HEK293 (cell line): ENCODE measurements around the gene ZYX.

Experiments
- CTCF ChIP-seq: fragments of 450-650 bp; formaldehyde crosslinking; IDR thresholded peaks from 2 replicates; pipeline ENCODE4 v1.5.1; 2016; ENCODE audit warnings: missing biosample characterization, missing genetic modification characterization
- REST ChIP-seq: fragments of 450-650 bp; formaldehyde crosslinking; IDR thresholded peaks from 2 replicates; pipeline ENCODE4 v1.5.1; 2016; ENCODE audit warnings: missing biosample characterization, missing genetic modification characterization
- ZBTB7A ChIP-seq: fragments of 450-650 bp; formaldehyde crosslinking; IDR thresholded peaks from 2 replicates; pipeline ENCODE4 v1.5.1; 2016; ENCODE audit warnings: low read depth, missing biosample characterization, missing genetic modification characterization
- ZNF133 ChIP-seq: fragments of 450-650 bp; formaldehyde crosslinking; IDR thresholded peaks from 2 replicates; pipeline ENCODE4 v1.5.1; 2016; ENCODE audit warnings: missing biosample characterization, missing genetic modification characterization
- ZNF2 ChIP-seq: fragments of 450-650 bp; formaldehyde crosslinking; IDR thresholded peaks from 2 replicates; pipeline ENCODE4 v1.5.1; 2016; ENCODE audit warnings: missing biosample characterization, missing genetic modification characterization
- ZNF274 ChIP-seq, 2 experiments: fragments of 200-500 bp in 1 of 2; fragments of 450-650 bp in 1 of 2; sonication (Bioruptor generic) in 1 of 2; formaldehyde crosslinking in 1 of 2; IDR thresholded peaks; 2 replicates each; pipeline versions ENCODE4 v1.5.1 to v1.6.1; 2014 to 2016; ENCODE audit warnings: borderline replicate concordance in 1 of 2, inconsistent platforms in 1 of 2, low read length in 1 of 2, missing biosample characterization in 1 of 2, missing genetic modification characterization in 1 of 2
- ZNF280D ChIP-seq: fragments of 450-650 bp; formaldehyde crosslinking; IDR thresholded peaks from 2 replicates; pipeline ENCODE4 v1.5.1; 2016; ENCODE audit warnings: missing biosample characterization, missing genetic modification characterization
- ZNF391 ChIP-seq: fragments of 450-650 bp; formaldehyde crosslinking; IDR thresholded peaks from 2 replicates; pipeline ENCODE4 v1.5.1; 2016; ENCODE audit warnings: low read depth, missing biosample characterization, missing genetic modification characterization, borderline replicate concordance
- ZNF404 ChIP-seq: fragments of 450-650 bp; formaldehyde crosslinking; IDR thresholded peaks from 2 replicates; pipeline ENCODE4 v1.5.1; 2017; ENCODE audit warnings: missing biosample characterization, missing genetic modification characterization
- ZNF473 ChIP-seq: fragments of 450-650 bp; formaldehyde crosslinking; IDR thresholded peaks from 2 replicates; pipeline ENCODE4 v1.5.1; 2017; ENCODE audit warnings: missing biosample characterization, missing genetic modification characterization
- ZNF48 ChIP-seq: fragments of 450-650 bp; formaldehyde crosslinking; IDR thresholded peaks from 2 replicates; pipeline ENCODE4 v1.5.1; 2016; ENCODE audit warnings: missing biosample characterization, missing genetic modification characterization
- ZNF600 ChIP-seq: fragments of 450-650 bp; formaldehyde crosslinking; IDR thresholded peaks from 2 replicates; pipeline ENCODE4 v1.5.1; 2016; ENCODE audit warnings: missing biosample characterization, missing genetic modification characterization
- ZNF776 ChIP-seq: fragments of 450-650 bp; formaldehyde crosslinking; IDR thresholded peaks from 2 replicates; pipeline ENCODE4 v1.5.0; 2017; ENCODE audit warnings: missing biosample characterization, missing genetic modification characterization, borderline replicate concordance
- TF ChIP-seq, protein P1 (sequence below): sonication (generic); formaldehyde crosslinking; IDR thresholded peaks from 2 replicates; pipeline ENCODE4 v1.8.1; 2022; ENCODE audit warnings: mild to moderate bottlenecking, moderate library complexity, missing genetic modification reagents

DNA sequence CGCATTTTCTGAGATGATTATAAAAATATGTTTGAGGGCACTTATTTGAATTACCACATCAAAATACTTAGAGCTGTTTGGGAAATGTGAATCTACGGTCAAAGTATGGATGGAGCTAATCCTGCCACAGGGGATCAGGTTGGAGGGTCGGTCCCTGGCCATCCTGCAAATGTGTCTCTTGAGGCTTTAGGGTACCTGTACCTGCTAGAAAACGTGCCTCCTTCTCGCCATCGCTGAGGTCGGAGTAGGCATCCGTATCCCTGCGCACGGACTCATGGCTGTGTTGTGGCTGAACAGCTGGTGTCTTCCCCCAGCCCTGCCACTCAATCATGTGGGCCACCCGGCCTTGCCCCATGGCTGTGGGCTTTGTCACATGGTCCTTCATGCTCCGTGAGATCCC is 22.5 kb upstream of the ZYX start:
- TF ChIP-seq CTCF (tag by site-specific recombination) = no peak
- TF ChIP-seq ZNF48 (tag by site-specific recombination) = no peak
- no peak for TF ChIP-seq ZNF391 (tag by site-specific recombination)
- TF ChIP-seq ZNF133 (tag by site-specific recombination) = no peak
- TF ChIP-seq ZNF473 (tag by site-specific recombination) = no peak
- no peak for TF ChIP-seq ZNF274 (IDR thresholded peaks at IDR 0.05; ENCODE audit: low read length)
- TF ChIP-seq ZNF274 (tag by site-specific recombination; IDR thresholded peaks at IDR 0.05; ENCODE audit: borderline replicate concordance) = no peak
- TF ChIP-seq ZNF280D (tag by site-specific recombination) = no peak
- no peak for TF ChIP-seq ZNF600 (tag by site-specific recombination)
- TF ChIP-seq ZNF2 = no peak
- TF ChIP-seq ZBTB7A (tag by site-specific recombination) = no peak
- TF ChIP-seq, protein P1, sequence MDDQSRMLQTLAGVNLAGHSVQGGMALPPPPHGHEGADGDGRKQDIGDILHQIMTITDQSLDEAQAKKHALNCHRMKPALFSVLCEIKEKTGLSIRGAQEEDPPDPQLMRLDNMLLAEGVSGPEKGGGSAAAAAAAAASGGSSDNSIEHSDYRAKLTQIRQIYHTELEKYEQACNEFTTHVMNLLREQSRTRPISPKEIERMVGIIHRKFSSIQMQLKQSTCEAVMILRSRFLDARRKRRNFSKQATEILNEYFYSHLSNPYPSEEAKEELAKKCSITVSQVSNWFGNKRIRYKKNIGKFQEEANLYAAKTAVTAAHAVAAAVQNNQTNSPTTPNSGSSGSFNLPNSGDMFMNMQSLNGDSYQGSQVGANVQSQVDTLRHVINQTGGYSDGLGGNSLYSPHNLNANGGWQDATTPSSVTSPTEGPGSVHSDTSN (CRISPR knock-in tag) = no peak
- TF ChIP-seq ZNF776 (tag by site-specific recombination) = no peak
- TF ChIP-seq REST (tag by site-specific recombination) = no peak
- TF ChIP-seq ZNF404 (tag by site-specific recombination) = no peak
